Measurements from ENCODE around the gene APEH.

Gene APEH

GRCh38 chr3:49638445-49638844, 35.7 kb upstream of the APEH start:
- no peak for TF ChIP-seq CTBP1 (IDR thresholded peaks at IDR 0.05; ENCODE audit: borderline replicate concordance)
- TF ChIP-seq SUZ12 (IDR thresholded peaks at IDR 0.05): no peak
- TF ChIP-seq L3MBTL2 (conservative IDR thresholded peaks at IDR 0.05): no peak
- no peak for TF ChIP-seq FOXM1 (IDR thresholded peaks at IDR 0.05; ENCODE audit: borderline replicate concordance)
- TF ChIP-seq LEF1 (IDR thresholded peaks at IDR 0.05; ENCODE audit: borderline replicate concordance): no peak
- no peak for TF ChIP-seq SP1 (IDR thresholded peaks at IDR 0.05)
- CTCF ChIA-PET: no interaction called here
- DNase-seq (ENCODE audit: extremely low spot score): no peak
- POLR2A ChIA-PET: no interaction called here

- ChIA-PET POLR2A (no interaction called here), CTCF (no interaction called here)
- TF ChIP-seq FOXM1 (IDR thresholded peaks at IDR 0.05; ENCODE audit: borderline replicate concordance) (no peak), SP1 (IDR thresholded peaks at IDR 0.05) (no peak), L3MBTL2 (conservative IDR thresholded peaks at IDR 0.05) (no peak), LEF1 (IDR thresholded peaks at IDR 0.05; ENCODE audit: borderline replicate concordance) (no peak), CTBP1 (IDR thresholded peaks at IDR 0.05; ENCODE audit: borderline replicate concordance) (no peak), PKNOX1 (IDR thresholded peaks at IDR 0.05) (no peak), FOXK2 (IDR thresholded peaks at IDR 0.05) (no peak), BHLHE40 (IDR thresholded peaks at IDR 0.05; ENCODE audit: borderline replicate concordance) (no peak), TARDBP (IDR thresholded peaks at IDR 0.05) (no peak), ARNT (IDR thresholded peaks at IDR 0.05) (no peak)
- no peak for DNase-seq (ENCODE audit: extremely low spot score)
These were observed 34.6 kb upstream of the APEH start for GRCh38 chr3:49639551-49639950.

GRCh38 chr3:49641292-49641691, 32.9 kb upstream of the APEH start:
- DNase-seq (ENCODE audit: extremely low spot score): no peak
- CTCF ChIA-PET: no interaction called here
- TF ChIP-seq SP1 (IDR thresholded peaks at IDR 0.05) (no peak), ELF4 (IDR thresholded peaks at IDR 0.05) (no peak), FOXM1 (IDR thresholded peaks at IDR 0.05; ENCODE audit: borderline replicate concordance) (no peak), FOXK2 (IDR thresholded peaks at IDR 0.05) (no peak), LEF1 (IDR thresholded peaks at IDR 0.05; ENCODE audit: borderline replicate concordance) (no peak), CTBP1 (IDR thresholded peaks at IDR 0.05; ENCODE audit: borderline replicate concordance) (no peak), PKNOX1 (IDR thresholded peaks at IDR 0.05) (no peak), FOXA1 (IDR thresholded peaks at IDR 0.05) (no peak), SUZ12 (IDR thresholded peaks at IDR 0.05) (no peak), ARNT (IDR thresholded peaks at IDR 0.05) (no peak), ZNF384 (IDR thresholded peaks at IDR 0.05) (no peak)
- POLR2A ChIA-PET: no interaction called here

GRCh38 chr3:49641921-49642707, 32.0 kb upstream of the APEH start:
- DNase-seq (ENCODE audit: extremely low spot score): no peak
- no peak for TF ChIP-seq ZNF384 (IDR thresholded peaks at IDR 0.05)
- TF ChIP-seq NFRKB (IDR thresholded peaks at IDR 0.05): no peak
- TF ChIP-seq FOXK2 (IDR thresholded peaks at IDR 0.05): no peak
- no peak for TF ChIP-seq FOXA1 (IDR thresholded peaks at IDR 0.05)
- TF ChIP-seq CTBP1 (IDR thresholded peaks at IDR 0.05; ENCODE audit: borderline replicate concordance): no peak
- TF ChIP-seq LEF1 (IDR thresholded peaks at IDR 0.05; ENCODE audit: borderline replicate concordance): no peak
- no peak for TF ChIP-seq ARNT (IDR thresholded peaks at IDR 0.05)
- no peak for TF ChIP-seq FOXM1 (IDR thresholded peaks at IDR 0.05; ENCODE audit: borderline replicate concordance)
- TF ChIP-seq HDGF (IDR thresholded peaks at IDR 0.05; ENCODE audit: borderline replicate concordance): no peak
- TF ChIP-seq SUZ12 (IDR thresholded peaks at IDR 0.05): no peak
- no peak for TF ChIP-seq SP1 (IDR thresholded peaks at IDR 0.05)
- TF ChIP-seq BHLHE40 (IDR thresholded peaks at IDR 0.05; ENCODE audit: borderline replicate concordance): no peak
- ChIA-PET POLR2A (interaction anchor here (0.7 kb wide), 1 partner anchor 13 kb away, joined by 4 read pairs; no protein-coding TSS in a partner anchor), CTCF (no interaction called here)

- ChIA-PET CTCF (no interaction called here), POLR2A (no interaction called here)
- no peak for DNase-seq (ENCODE audit: extremely low spot score)
- TF ChIP-seq TARDBP (IDR thresholded peaks at IDR 0.05) (no peak), NFRKB (IDR thresholded peaks at IDR 0.05) (no peak), BHLHE40 (IDR thresholded peaks at IDR 0.05; ENCODE audit: borderline replicate concordance) (no peak), L3MBTL2 (conservative IDR thresholded peaks at IDR 0.05) (no peak), FOXK2 (IDR thresholded peaks at IDR 0.05) (no peak), SP1 (IDR thresholded peaks at IDR 0.05) (no peak), ARNT (IDR thresholded peaks at IDR 0.05) (no peak), LEF1 (IDR thresholded peaks at IDR 0.05; ENCODE audit: borderline replicate concordance) (no peak), ELF4 (IDR thresholded peaks at IDR 0.05) (no peak), HDGF (IDR thresholded peaks at IDR 0.05; ENCODE audit: borderline replicate concordance) (no peak)
These were observed 31.4 kb upstream of the APEH start for GRCh38 chr3:49642708-49643145.

GRCh38 chr3:49644684-49645083, 29.5 kb upstream of the APEH start:
- ChIA-PET CTCF (no interaction called here), POLR2A (no interaction called here)
- DNase-seq (ENCODE audit: extremely low spot score): no peak
- no peak for TF ChIP-seq FOXM1 (IDR thresholded peaks at IDR 0.05; ENCODE audit: borderline replicate concordance)
- TF ChIP-seq TARDBP (IDR thresholded peaks at IDR 0.05): no peak
- no peak for TF ChIP-seq ZNF384 (IDR thresholded peaks at IDR 0.05)
- TF ChIP-seq ARNT (IDR thresholded peaks at IDR 0.05): no peak
- no peak for TF ChIP-seq PKNOX1 (IDR thresholded peaks at IDR 0.05)
- TF ChIP-seq FOXK2 (IDR thresholded peaks at IDR 0.05): no peak
- TF ChIP-seq CTBP1 (IDR thresholded peaks at IDR 0.05; ENCODE audit: borderline replicate concordance): no peak
- no peak for TF ChIP-seq LEF1 (IDR thresholded peaks at IDR 0.05; ENCODE audit: borderline replicate concordance)
- no peak for TF ChIP-seq SUZ12 (IDR thresholded peaks at IDR 0.05)
- no peak for TF ChIP-seq HDGF (IDR thresholded peaks at IDR 0.05; ENCODE audit: borderline replicate concordance)
- no peak for TF ChIP-seq ELF4 (IDR thresholded peaks at IDR 0.05)
- no peak for TF ChIP-seq NFRKB (IDR thresholded peaks at IDR 0.05)
- TF ChIP-seq SP1 (IDR thresholded peaks at IDR 0.05): no peak
